GM21515 (cell line): ENCODE data around the gene LPCAT3.
"Not testable (repeated sequence)": the region's sequence is repeated elsewhere in the genome, so short reads cannot be mapped to it uniquely, and the experiment has no call there.

Source experiments
- ATAC-seq: cut with Tn5 transposase; IDR thresholded peaks from one replicate; pipeline ENCODE4 v1.9.1; 2021; ENCODE audit not compliant: unreplicated experiment

The LPCAT3 gene

DNA sequence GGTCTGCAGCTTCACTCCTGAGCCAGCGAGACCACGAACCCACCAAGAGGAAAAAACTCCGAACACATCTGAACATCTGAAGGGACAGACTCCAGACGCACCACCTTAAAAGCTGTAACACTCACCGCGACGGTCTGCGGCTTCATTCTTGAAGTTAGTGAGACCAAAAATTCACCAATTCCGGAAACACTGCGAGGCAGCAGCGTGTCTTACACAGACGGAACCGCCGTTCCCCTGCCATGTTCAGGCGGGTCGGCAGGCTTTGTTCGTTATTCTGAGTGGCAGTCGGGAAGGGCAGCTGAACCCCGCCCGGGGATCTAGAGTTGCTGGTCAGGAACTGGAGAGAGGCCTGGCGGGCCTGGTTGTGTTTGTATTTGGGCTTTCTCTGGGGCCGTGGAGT lies 20.3 kb upstream of the LPCAT3 start:
- ATAC-seq, result no peak

DNA sequence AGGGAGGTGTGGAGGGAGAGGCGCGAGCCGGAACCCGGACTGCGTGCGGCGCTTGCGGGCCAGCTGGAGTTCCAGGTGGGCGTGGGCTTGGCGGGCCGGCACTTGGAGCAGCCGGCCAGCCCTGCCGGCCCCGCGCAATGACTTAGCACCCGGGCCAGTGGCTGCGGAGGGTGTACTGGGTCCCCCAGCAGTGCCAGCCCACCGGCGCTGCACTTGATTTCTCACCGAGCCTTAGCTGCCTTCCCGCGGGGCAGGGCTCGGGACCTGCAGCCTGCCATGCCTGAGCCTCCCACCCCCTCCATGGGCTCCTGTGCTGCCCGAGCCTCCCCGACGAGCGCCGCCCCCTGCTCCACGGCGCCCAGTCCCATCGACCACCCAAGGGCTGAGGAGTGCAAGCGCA lies 19.1 kb upstream of the LPCAT3 start:
- ATAC-seq, result not testable (repeated sequence)

DNA sequence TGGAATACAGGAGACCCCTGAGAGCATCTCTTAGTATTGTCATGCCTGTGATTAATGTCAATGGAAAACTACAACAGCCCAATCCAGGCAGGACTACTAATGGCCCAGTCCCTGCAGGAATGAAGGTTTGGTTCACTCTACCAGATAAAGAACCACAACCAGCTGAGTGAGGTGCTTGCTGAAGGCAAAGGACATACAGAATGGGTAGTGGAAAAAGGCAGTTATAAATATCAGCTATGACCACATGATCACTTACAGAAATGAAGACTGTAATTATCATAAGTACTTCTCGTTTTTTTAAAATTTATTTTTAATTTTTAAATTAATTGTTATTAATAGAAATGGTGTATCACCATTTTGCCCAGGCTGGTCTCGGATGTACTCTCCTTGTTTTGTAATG lies 17.2 kb upstream of the LPCAT3 start:
- no peak for ATAC-seq

DNA sequence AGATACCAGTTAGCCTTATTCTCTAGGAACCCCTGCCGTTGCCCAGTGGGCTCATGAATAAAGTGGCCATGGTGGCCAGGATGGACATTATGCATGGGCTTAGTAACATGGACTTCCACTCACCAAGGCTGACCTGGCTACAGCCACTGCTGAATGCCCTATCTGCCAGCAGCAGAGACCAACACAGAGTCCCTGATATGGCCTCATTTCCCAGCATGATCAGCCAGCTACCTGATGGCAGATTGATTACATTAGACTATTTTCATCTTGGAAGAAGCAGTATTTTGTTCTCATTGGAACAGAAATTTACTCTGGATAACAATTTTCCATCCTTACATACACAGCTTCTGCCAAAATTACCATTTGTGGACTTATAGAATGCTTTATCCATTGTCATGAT lies 16.2 kb upstream of the LPCAT3 start:
- no peak for ATAC-seq

DNA sequence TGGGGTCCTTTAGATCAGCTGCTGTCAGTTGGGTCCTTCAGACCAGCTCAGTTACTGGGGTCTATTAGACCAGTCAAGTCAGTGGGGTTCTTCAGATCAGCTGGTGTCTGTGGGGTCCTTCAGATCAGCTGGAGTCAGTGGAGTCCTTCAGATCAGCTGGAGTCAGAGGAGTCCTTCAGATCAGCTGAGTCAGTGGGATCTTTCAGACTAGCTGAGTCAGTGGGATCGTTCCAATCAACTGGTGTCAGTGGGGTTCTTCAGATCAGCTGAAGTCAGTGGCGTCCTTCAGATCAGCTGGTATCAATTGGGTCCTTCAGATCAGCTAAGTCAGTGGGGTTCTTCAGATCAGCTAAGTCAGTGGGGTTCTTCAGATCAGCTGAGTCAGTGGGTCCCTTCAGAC lies 14.7 kb upstream of the LPCAT3 start:
- no peak for ATAC-seq

DNA sequence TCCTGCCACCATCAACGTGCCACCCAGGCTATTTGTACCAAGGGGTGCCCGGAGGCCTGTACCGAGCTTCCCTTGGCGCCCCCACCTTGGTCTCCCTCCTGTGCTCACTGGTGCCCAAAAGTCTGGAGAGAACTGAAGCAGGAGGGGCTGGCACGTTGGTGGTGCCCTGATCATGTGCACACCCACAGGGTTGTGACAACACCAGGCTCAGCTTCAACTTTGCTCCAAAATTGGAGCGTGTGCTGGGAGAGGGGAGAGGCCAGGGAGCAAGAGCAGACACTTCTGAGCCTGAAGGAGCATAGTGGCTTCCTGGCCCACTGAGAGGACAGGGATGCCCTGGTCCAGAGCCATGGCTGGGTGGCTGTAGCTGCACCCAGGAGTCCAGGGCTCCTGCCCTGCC lies 13.0 kb upstream of the LPCAT3 start:
- no peak for ATAC-seq

DNA sequence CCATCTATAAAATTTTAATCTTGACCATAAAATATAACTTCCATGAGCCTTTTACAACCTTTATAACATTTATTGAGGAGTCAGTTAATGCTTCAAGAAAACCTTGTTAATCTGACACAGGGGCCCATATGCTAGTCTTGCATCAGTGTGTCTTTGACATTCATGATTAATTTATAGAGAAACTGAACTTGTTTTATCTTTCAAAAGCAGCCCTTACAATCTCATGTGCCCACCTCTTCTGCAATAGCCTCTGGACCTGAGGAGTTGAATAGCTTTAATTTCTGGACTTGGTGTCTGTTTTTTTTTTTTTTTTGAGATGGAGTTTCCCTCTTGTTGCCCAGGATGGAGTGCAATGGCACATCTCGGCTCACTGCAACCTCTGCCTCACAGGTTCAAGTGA lies 8.6 kb upstream of the LPCAT3 start:
- no peak for ATAC-seq

DNA sequence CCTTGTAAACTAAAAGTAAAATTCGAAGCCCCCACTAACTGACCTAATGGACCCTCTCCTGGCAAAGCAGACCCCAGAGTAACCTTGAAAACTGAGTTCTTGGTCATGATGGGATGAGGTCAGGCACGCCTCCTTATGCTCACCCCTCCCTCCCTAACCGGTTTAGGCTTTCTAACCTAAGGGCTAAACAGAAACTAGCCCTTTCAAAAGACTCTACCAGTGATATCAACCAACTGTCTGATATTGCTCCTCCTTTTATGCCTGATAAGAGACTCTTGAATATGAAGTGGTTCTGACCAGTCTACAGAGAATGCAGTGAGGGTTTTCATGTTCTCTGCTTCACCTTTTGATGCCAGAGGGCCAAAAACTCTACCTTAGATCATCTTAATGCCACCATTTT lies 4.8 kb upstream of the LPCAT3 start:
- no peak for ATAC-seq

DNA sequence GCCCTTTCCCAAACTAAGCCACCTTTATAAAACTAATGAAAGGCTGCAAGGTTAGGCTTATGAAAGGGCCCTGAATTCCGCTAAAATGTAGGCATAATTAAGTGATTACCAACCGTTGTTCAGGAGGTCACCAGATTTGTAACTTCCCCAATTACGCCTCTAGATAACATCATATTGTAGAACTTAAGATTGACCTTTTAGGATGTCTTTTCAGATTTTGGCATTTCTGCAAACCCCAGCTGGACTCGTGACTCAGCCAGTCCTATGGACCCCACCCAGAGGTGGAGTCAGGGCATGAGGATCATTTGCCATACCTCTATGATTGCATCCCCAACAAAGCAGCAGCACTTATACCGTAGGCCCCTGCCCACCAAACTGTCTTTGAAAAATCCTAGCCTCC lies 3.7 kb upstream of the LPCAT3 start:
- no peak for ATAC-seq

DNA sequence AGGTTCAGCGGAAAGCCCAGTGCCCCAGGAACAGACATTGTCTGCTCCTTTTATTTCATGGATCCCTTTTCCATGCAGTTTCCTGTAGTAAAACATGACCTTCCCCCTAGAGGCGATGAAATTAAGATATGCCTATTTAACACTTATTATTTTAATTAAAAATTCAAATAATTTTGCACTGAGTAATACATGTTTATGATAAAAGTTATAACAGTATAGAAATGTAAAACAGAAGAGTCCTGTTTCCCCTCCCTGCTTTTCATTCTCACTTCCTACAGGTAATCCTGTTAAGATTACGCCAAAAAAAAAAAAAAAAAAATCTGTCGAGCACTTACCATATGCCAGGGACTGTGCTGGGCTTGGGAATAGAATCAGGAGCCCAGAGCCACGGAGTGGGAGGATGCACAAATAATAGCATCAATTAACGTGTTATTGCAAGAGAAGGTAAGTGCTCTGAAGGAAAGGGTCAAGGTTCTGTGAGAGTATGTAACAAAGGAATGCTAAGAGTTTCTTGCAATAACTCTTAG lies 830 bp upstream of the LPCAT3 start:
- no peak for ATAC-seq

DNA sequence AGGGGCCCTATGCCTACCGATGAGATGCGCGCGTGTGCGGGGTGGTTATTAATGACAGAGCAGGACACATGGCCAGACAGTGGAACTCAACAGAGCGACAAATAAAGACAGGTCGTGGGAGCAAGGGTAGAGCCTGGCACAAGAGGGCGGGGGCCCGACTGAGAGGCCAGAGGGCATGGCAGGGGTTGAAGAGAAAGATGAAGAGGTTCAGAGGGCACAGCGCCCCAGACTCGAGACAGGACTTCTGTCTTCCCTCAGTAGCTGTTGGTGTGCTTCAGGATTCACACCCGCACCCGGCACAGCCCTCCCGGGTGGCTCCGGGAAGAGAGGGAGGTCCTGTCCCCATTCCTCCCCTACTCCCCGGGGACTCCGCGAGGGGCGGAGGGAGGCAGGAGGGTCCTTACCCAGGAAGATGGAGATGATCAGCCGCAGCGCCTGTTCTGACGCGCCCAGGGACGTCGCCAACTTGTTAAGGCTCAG lies 366 bp downstream of the LPCAT3 start:
- peak; percentile 27 for ATAC-seq

DNA sequence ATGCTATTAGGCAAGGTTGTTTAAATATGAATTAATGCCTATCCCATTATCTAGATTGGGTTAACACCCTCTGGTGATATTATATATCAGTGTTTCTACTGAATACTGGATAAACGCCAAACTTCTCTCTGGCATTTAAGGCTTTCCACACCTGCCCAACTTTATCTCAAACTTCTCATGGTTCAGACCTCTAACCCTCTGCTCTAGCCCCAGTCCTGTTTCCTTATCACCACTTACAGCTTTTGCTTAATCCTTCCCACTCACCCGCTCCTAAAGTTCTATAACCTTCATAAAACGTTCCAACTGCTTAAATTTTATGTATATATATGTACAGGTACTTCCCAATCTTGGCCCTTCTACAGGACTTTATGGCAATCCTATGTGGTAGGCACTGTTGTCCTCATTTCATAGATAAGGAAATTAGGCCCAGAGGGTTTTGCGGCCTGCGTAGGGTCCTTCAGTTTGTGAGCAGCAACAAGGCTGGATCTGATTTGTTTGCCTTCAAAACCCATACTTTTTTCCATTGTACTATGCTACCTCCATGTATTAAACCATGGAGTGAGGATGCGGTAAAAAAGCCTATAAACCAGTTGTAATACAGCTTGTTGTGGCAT lies 1.2 kb downstream of the LPCAT3 start:
- ATAC-seq, result no peak

DNA sequence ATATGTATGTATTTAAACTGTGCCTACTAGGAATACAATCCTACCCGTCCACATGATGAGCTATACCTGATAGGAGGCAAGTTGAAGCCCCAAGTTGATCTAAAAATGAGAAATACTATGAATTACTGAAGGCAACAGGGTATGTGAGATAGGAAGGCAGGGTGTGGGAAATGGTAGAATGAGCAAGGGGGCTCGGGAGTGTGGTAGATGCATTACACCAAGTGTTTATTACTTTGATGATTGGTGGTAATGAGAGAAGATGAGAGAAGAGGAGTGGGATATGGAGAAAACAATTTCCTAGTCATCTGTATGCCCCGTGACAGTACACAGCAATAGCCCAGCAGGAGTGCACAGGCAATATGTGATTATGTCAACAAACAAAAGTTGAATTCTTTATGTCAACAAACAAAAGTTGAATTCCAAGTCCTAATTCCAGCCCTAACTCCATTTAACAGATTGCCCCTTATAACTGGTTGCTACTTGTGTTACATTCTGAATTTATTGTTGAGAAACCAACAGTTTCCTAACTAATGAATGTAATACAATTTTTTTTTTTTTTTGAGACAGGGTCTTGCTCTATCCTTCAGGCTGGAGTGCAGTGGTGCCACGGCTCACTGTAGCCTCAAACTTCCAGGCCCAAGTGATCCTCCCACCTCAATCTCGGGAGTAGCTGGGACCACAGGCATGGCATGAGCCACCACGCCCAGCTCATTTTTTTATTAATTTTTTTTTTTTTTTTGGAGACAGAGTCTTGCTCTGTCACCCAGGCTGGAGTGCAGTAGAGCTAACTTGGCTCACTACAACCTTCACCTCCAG lies 2.5 kb downstream of the LPCAT3 start:
- no peak for ATAC-seq

DNA sequence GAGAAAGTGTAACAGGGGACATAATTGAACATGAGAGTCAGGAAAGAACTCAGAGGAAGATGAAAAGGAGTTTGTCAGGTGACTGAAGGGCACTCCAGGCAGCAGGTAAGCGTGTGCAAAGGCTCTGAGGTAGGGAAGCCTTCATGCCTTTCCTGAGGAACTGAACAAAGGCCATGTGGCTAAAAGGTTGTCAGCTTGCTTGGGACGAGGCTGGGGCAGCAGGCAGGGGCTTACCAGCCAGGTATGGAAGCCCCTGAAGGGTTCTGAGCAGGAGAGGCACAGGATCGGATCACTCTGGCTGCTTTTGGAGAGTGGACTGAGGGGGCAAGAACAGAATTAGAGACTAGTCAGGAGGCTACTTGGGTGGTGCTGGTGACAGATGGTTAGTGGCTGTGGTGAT lies 5.2 kb downstream of the LPCAT3 start:
- ATAC-seq, result no peak

DNA sequence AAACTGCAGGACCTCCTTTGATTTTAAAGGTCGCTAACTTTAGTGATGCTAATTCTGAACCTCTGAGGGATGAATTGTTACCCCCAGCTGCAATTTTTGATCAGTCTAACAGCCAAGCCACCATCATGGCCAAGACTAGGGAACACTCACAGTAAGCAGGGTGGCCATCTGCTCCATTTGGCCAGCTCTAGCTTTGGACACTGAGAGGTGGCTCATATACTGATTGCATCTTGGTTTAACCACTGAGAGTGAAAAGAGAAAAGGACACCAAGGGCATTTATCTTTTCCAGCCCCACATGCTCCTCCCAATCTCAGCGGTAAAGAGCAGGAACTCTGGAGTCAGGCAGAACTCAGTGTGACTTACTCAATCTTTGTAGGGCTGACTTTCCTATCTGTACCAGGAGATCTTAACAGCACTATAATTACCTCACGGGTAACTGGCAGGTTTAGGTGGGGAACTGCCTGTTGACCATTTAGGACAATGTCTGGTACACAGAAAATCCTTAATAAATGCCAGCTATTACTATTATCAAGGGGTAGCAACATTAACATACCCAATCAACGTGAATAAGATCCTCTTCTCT lies 6.2 kb downstream of the LPCAT3 start:
- no peak for ATAC-seq

DNA sequence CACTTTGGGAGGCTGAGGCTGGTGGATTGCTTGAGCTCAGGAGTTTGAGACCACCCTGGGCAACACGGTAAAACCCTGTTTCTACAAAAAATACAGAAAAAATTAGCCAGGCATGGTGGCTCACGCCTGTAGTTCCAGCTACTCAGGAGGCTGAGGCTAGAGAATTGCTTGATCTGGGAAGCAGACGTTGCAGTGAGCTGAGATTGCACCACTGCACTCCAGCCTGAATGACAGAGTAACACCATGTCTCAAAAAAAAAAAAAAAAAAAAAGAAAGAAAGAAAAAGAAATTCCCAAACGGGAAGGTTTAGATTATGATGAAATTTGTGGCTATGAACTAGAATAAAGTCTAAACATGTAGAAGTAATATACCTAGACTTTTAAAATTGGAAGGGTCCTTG lies 6.9 kb downstream of the LPCAT3 start:
- not testable (repeated sequence) for ATAC-seq

DNA sequence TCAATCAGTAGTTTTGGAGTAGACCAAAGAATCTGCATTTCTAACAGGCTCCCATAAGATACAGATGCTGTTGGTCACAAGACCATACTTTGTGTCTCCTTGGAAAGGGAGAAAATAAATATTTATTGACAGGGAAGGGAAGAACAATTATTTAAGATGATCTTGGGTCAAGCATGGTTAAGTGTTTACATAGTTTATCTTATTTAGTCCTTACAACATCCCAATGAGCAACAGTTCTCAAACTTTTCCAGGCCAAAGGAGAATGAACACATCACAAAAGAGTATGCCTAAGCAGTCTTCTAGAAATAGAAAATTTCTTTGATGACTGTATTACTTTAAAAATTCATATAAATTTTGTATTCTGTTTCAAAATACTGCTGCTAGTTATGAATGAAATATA lies 8.8 kb downstream of the LPCAT3 start:
- ATAC-seq, result no peak

DNA sequence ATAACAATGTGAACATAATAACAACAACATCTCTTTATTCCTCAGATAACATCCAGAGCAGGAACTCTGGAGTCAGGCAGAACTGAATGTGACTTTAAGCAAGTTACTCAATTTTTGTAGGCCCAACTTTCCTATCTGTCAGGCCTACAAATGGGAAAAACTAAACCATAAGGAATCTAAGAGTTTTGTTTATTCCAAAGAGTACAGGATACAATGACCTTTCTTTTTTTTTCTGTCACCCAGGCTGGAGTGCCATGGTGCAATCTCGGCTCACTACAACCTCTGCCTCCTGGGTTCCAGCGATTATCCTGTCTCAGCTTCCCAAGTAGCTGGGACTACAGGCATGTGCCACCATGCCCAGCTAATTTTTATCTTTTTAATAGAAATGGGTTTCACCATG lies 9.4 kb downstream of the LPCAT3 start:
- no peak for ATAC-seq

DNA sequence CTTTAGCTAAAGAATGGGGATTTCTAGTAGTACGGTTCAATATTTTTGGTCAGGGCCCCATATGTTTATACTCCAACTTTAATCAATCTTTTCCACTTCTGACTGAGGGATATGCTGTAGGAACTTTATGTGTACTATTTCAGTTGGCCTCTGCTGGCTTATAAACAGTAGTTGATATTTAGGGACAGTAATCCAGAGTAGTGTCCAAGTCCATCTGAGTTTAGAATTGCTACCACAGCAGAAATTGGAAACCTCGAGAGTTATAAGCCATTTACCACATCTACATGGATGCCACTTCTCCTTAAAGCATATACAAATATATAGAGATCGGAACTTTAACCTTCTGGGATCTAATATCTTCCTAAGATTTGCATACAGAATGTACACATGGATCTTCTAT lies 11.6 kb downstream of the LPCAT3 start:
- no peak for ATAC-seq

DNA sequence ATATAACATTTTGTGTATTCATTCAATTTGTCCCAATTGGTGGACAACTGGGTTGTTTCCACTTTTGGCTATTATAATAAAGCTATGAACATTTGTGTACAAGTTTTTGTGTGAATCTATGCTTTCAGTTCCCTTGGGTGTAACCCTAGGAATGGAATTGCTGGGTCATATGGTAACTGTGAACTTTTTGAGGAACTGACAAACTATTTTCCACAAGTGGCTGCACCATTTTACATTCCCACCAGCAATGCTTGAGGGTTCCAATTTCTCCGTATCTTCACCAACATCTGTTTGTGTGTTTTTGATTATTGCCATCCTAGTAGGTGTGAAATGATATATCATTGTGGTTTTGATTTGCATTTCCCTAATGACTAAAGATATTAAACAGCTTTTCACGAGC lies 13.0 kb downstream of the LPCAT3 start:
- no peak for ATAC-seq

DNA sequence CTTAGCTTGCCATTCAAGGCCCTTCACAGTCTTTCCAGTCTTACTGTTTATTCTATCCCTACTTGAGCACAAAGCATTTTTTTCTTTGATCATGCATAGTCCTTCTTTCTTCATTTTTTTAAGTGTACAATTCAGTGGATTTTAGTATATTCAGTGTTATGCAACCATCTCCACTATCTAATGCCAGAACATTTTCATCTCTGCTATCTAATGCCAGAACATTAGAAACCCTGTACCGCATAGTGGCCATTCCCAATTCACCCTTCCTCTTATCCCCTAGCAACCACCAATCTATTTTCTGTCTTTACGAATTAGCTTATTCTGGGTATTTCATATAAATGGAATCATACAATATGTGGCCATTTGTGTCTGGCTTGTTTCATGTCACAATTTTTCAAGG lies 13.4 kb downstream of the LPCAT3 start:
- no peak for ATAC-seq

DNA sequence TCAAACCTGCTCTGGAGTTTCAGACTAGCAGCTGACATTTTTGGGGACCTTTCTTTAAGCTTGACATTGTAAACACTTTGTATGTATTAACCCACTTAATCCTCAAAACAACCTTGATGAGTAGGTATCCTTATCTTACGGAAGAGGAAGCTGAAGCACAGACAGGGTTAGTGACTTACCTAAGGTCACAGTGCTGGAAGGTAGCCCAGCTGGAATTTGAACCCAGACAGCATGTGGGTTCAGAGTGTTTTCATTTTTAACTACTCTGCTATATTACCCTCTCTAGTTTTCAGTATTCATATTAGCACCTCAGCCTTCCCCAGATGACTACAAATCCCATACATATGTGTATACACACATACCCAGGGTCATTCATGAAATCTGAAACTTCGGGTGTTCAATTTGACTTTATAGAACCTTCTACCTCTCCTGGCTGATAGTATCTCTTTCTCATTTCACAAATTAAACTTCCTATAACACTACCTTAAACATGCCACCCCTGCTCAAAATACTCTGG lies 13.9 kb downstream of the LPCAT3 start:
- no peak for ATAC-seq
